C4-2B (cell line): ENCODE measurements around the gene DKC1.

Source experiments
- ZFX ChIP-seq: fragments of 450-650 bp; IDR thresholded peaks from 2 replicates; pipeline ENCODE4 v1.6.1; 2017
- TF ChIP-seq, protein P1 (sequence below): fragments of 450-650 bp; conservative IDR thresholded peaks from 2 replicates; pipeline ENCODE4 v1.5.1; 2017; ENCODE audit warnings: mild to moderate bottlenecking

- TF ChIP-seq, protein P1, sequence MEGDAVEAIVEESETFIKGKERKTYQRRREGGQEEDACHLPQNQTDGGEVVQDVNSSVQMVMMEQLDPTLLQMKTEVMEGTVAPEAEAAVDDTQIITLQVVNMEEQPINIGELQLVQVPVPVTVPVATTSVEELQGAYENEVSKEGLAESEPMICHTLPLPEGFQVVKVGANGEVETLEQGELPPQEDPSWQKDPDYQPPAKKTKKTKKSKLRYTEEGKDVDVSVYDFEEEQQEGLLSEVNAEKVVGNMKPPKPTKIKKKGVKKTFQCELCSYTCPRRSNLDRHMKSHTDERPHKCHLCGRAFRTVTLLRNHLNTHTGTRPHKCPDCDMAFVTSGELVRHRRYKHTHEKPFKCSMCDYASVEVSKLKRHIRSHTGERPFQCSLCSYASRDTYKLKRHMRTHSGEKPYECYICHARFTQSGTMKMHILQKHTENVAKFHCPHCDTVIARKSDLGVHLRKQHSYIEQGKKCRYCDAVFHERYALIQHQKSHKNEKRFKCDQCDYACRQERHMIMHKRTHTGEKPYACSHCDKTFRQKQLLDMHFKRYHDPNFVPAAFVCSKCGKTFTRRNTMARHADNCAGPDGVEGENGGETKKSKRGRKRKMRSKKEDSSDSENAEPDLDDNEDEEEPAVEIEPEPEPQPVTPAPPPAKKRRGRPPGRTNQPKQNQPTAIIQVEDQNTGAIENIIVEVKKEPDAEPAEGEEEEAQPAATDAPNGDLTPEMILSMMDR = no peak
- no peak for TF ChIP-seq ZFX
Measured at GRCh38 chrX:154727871-154728270, 34.8 kb upstream of the DKC1 start.
